ENCODE data around the gene TAMALIN.

Gene TAMALIN

DNA sequence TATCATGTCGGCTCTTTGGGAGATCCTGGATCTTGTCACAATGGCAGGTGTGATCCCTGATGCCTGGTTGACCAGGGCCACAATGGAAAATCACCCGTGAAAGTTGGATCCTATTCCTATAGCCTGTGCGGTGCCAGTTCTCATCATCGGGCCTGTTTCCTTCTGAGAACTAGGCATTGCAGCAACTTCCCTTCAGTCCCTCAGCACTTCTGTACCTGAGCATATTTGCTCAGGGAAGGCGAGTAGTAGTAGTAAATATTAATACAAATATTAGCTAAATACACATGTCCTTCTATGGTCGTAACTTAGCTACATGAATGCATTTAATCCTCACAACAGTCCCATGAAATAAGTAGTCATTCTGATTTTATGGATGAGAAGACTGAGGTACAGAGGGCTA is 22.1 kb upstream of the TAMALIN start:
- DNase-seq (ENCODE audit: low spot score): no peak

DNA sequence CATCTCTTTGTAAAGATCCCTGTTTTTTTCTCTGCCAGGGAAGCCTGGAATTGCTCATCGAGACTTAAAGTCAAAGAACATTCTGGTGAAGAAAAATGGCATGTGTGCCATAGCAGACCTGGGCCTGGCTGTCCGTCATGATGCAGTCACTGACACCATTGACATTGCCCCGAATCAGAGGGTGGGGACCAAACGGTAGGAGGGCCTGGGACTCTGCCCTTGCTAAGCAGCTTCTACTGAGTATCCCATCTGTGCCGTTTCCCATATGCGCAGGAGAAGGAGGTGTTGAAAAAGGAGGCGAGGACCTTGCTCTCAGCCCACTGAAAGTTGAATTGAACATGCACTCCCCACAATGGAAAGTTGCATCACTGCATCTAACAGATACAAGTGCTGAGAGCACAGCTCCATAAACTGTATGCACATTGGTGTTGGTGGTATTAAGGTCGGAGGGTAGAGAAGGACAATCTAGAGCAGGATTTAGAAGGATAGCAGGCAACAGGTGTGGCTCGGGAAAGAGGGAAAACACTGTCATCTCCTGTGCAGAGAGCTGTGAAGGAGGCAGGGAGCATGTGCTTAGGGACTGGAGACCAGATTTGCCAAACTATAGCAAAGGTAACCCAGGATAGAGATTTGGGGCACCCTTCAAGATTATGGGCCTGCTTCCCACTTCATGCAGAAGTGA is 21.5 kb upstream of the TAMALIN start:
- no peak for DNase-seq (ENCODE audit: low spot score)

DNA sequence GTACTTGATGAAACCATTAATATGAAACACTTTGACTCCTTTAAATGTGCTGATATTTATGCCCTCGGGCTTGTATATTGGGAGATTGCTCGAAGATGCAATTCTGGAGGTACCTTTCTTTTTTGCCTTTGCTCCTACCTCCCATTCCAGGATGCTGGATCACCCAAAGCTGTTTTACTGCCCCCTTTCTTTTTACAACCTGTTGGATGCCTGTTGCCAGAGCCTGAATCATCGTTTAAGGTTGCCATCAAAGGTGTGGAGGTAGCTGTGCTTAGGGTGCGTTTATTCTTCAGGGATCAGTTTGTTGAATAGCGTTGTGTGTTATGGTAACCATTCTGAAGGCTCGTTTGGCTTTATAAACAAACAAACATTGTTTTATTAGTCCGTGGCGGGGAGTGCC is 19.9 kb upstream of the TAMALIN start:
- no peak for DNase-seq (ENCODE audit: low spot score)

DNA sequence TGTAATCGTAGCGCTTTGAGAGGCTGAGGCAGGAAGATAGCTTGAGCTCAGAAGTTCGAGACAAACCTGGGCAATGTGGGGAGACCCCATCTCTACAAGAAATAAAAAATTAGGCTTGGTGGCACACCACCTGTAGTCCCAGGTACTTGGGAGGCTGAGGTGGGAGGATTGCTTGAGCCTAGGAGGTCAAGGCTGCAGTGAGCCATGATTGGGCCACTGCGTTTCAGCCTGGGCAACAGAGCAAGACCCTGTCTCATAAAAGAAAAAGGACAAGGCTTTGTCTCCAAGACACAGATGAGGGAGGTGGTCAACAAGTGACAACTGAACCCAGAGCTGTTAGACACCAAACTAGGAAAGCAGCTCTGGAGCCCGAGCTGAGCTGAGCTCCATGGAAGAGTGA is 14.5 kb upstream of the TAMALIN start:
- DNase-seq (ENCODE audit: low spot score): no peak

DNA sequence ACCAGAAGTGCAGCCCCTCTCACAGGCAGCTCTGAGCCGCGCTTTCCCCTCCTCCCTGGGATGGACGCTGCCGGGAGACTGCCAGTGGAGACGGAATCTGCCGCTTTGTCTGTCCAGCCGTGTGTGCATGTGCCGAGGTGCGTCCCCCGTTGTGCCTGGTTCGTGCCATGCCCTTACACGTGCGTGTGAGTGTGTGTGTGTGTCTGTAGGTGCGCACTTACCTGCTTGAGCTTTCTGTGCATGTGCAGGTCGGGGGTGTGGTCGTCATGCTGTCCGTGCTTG is 12.3 kb upstream of the TAMALIN start:
- DNase-seq (ENCODE audit: low spot score): no peak

DNA sequence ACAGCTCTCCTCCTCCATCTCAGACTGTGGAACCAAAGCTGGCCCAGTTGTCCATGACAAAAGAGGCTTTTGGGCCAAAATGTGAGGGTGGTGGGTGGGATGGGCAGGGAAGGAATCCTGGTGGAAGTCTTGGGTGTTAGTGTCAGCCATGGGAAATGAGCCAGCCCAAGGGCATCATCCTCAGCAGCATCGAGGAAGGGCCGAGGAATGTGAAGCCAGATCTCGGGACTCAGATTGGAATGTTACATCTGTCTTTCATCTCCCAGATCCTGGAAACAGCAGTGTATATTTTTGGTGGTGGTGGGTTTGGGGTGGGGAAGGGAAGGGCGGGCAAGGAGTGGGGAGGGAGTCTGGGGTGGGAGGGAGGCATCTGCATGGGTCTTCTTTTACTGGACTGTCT is 11.8 kb upstream of the TAMALIN start:
- DNase-seq (ENCODE audit: low spot score): no peak

DNA sequence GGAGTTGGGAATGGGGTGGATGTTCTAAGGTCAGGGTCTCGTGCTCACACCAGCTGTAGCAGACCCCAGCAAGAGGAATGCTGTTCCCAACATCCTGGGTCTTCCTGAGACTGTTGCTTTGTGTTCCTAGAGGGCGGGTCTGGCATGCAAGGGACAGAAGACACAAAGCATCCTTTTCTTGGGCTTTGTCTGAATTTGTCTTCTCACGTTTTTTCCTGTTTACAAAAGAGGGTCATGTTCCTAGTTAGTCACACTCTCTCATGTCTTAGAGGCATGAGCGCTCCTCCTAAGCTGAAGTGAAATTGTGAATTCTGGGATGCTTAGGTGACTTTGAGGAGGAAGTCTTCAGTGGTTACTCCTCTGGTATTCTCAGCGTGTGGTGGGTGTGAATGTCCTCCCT is 9.6 kb upstream of the TAMALIN start:
- no peak for DNase-seq (ENCODE audit: low spot score)

DNA sequence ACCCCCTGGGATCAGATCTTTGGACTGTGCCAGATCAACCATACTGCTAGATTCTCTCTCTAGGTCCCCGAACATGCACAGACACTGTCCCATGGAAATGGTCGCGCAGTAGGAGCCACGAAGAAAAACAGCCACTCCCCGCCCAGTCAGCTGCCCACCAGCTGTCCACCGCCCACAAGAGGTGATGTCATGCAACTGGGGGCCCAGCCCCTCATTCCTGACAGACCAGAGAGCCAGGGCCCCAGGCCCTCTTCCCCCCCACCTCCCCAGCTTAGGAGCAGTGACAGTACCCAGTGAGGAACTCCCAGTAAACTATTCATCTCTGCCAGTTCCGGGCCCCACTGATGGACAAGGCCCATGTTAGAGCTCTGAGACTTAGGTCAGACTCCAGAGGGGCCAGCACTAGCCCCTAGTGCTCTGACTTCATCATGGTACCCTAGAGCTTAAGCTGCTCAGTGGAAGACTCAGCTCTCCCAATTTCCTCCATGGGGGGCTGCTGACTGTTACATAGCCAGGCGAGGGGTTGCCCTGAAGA is 3.7 kb upstream of the TAMALIN start:
- DNase-seq (ENCODE audit: low spot score): no peak

DNA sequence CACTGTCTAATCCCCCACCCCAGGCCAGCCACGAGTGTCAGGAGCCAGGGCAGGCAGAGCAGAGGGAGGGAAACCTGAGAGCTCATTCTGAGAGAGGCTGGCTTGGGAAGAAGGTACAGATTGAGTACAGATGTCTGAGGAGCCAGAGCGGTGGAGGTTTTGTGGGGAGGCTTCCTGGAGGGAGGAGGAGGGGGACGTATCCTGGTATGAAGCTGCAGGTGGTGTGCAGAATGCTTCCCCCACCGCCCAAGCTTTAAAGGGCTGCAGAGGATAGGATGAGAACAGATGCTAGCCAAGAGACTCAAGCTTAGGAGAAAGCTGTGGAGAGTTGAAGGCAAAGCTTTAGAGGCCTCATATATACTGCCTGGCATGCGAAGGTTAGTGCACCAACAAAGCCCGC is 3.2 kb upstream of the TAMALIN start:
- DNase-seq (ENCODE audit: low spot score): no peak

DNA sequence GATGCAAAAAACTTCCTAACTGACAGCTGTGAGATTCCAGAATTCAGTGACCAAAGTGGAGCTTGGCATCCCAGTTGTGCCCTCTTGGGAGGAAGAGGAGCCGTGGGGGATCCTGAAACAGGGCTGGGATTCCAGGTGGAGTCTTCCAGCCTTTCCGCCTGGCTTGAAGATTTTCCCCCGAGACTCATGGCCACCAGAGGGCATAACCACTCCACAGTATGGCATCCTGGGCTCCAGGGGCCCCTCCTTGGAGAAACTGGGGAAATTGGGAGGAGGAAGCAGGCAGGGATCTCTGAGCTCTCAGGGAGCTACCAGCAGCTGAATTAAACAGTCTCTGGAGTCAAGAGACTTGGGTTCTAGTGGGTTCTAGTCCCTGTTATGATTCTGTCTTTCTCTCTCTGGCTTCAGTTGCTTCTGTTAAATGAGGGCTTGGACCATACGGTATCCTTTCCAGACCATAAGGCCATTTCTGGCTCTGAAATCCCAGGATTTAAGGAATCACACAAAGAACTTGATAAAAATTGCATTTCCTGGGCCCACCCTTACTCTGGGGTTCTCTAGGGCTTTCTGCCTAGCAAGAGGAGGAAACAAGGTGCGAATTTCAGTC is 2.6 kb upstream of the TAMALIN start:
- peak; percentile 71 for DNase-seq (ENCODE audit: low spot score)

DNA sequence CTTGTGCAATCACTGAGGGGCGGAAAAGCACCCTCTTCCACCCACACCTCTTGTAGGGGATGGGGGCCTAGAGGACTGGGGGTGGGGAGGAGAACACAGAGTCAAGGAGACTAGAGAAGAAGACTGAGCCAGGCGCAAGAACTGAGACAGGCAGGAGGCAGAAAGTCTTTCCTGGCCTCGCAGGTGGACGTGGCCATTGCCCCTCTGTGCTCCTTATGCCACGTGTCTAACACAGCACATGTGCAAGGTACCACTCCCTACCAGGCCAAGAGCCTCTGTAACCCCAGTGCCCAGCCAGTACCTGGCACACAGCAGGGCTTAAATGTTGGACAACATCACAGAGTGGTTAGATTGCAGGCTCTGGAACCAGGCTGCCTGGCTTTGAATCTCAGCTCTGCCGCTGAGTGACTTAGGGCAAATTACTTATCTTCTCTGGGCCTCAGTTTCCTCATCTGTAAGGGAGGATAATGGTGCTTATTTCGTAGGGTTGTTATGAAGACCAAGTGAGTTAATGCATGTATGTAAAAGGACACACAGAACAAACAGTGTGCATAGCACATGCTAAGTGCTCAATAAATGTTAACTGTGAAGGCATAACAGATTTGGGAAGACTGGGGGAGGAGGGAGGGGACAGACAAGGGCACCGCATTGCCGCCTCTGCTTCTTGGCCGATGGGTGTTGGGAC is 1.4 kb upstream of the TAMALIN start:
- DNase-seq (ENCODE audit: low spot score): no peak

DNA sequence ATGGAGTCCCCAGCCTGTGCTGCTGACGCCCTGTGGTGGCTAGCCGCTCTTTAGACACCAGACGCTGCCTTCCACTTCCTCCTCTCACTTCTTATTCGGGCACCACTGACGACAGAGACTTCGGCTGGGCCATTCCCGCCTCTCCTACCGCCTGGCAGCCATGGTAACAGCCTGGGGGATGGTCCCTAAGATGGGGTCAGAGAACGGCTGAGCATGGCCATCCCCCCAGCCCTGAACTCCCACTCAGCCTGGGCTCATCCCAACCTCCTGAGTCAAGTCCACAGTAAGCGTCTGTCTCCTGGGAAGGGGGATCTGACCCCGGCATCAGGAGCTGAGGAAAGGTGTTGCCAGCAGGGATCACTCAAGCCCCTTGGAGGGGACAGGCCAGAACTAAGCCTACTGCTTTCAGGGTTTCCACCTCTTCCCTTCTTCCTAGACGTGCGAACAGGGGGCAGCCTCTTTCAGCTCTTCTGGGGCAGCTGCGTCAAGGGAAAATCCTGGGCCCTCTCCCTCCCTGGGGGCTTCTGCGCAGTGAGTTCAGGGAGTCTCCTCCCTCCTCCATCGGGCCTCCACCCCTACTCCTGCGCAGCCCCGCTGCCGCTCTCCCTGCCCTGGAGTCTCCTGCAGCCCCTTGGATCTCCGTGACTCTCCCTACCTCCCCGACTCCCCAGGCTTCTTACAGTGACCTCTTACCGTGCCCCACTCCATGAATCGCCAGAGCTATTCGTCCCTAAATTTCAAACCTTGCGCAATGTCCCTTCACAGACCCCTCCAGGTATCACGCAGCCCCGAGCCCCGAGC is 643 bp upstream of the TAMALIN start:
- DNase-seq (ENCODE audit: low spot score): no peak

DNA sequence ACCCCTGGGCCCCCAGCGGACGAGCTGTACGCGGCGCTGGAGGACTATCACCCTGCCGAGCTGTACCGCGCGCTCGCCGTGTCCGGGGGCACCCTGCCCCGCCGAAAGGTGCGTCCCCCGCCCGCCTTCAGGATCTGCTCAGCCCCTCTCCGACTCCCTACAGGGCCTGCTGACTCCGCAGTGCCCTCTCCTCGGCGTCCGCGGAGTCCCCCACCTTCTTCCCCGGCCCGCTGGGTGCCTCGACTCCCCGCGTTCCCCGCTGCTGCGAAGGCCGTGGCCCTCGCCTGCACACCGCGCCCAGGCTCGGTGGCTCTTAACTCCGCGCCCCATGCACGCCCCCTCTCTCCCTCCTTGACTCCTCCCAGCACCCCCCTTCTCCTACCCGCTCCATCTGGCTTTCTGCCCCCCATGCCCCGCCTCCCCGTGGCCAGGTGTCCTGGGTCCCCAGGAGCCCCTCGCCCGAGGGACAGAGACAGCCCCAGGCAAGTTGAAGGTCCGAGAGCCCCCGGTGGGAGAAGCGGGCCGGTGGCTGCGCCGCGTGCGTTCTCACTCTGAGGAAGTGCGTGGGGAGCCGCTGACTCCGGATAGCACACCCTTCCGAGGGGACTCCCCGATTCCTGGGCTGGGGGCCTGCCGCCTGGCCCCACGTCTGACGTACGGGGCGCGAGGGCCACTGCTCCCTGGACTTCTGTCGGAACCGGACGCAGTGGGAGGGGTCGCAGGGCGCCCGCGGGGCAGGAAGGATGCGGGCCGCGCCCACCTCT is 594 bp downstream of the TAMALIN start:
- no peak for DNase-seq (ENCODE audit: low spot score)

DNA sequence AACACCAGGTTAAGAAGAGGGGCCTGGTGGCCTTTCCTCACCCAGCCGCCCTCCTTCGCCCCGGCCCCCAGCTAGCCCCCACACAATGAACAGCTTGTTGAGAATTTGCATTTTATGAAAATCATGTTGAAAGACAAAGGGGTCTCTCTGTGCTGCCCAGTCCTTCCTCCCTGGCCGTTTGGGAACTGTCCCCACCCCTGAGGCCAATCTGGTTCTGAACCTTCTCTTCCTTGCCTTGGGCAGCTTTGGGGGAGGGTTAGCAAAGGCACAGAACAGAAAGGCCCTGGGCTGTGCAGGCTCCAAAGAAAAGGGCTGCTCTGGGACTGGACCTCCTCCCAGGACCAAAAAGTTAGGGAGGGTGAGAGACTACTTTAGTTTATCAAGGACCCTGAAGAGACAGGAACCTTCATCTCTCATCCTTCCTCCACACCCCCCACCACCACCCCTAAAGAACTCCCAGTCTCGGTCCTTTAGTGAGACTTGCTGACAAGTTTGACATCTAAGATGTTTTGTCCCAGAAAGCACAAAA is 1.3 kb downstream of the TAMALIN start:
- DNase-seq (ENCODE audit: low spot score): no peak

DNA sequence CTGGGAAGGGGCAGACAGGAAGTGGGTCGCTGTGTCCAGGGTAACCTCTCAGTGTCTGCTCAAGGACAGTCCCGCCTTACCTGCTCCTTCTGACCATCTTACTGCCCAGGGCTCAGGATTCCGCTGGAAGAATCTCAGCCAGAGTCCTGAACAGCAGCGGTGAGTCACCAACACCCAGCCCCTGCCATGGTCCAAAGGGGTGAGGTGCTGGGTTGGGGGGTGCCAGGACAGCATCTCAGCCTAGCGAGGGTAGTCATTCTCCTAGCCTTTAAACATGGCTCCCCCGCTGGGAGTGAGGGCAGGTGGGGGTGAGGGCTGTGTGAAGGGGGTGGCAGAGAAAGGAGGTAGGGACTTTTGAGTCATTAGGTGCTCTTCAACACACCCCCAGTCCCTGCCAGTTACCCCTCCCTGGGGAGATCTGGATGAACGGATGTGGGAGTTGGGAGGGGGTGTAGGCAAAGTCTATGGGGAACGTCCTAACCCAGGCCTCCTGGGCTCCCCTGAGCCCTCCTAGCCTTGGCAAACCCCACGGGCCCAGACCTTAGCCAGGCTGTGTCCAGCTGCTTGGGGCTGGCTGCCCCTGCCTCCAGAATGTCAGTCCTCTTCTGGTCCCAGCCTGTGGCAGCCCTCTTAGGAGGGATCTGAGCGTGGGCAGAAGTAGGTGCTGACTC is 2.5 kb downstream of the TAMALIN start:
- no peak for DNase-seq (ENCODE audit: low spot score)

DNA sequence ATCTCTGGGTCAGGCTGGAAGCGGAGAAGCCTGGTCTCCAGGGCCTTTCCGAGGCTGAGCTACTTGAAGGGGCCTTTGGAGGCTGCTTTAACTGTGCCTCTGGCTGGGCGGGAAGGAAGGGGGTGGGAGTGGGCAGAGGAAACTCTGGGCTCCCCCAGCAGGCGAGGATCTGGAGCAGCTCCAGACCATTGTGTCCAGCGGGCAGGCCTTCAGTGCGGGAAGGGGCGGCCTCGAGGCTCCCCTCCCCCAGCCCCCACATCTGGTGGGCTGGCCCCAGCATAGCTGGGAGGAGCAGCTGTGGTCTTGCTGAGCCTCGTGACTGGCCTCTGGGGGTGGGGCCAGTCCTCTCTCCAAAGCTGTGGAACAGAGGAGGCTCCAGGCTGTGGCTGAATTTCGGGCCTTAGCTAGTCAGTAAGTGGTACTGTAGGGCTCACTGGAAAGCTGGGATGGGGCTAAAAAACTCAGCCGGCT is 3.4 kb downstream of the TAMALIN start:
- DNase-seq (ENCODE audit: low spot score): peak; percentile 75

DNA sequence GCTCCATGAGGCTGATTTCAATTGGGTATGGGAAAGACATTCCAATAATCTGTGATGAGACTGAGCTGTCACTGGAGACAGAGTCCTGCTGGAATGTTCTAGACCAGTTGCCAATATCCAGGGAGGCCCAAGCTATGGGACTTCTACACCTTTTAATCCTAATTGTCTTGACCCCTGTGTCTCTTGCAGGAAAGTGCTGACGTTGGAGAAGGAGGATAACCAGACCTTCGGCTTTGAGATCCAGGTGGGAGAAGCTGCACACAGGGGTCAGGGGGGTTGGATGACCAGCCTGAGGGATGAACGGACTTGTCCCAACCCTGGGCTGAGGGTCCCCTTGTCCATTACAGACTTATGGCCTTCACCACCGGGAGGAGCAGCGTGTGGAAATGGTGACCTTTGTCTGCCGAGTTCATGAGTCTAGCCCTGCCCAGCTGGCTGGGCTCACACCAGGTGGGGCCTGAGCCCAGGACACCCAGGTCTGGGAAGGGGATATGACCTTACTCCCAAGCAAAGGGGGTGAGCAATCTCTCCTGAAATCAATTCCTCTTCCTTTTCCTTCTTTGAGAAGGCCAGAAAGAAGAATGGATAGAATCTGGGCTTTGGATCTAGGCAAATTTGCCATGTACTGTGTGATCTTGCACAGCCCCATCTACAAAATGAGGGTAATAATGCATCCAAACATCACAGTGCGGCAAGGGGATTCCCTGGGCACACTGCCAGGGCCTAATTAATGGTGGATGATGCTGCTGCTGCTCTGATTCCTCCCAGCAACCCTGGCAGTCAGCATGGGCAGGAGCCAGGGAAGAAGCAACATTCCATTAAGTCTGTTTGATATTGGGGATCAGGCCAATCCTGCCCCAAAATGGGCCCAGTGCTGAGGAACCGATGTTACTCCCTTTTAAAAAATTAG is 4.2 kb downstream of the TAMALIN start:
- DNase-seq (ENCODE audit: low spot score): no peak

DNA sequence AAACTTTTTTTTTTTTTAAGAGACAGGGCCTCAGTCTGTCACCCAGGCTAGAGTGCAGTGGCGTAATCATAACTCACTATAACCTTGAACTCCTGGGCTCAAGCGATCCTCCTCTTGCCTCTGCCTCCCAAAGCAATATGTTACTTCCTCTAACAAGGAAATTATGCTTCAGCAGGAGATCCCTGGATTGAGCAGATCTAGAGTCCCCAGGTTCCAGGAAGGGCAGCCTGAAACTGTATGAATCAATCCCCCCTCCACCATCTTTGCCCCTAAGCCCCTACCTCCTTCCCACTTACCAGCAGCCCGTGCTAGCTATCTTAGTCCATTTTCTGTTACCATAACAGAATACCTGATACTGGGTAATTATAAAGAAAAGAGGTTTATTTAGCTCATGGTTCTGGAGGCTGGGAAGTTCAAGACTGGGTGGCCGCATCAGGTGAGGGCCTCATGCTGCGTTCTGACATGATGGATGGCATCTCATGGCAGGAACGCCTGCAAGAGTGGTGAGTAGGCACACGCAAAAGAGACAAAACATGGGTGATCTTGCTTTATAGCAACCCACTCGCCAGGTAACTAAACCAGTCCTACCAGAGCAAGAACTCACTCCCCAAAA is 5.0 kb downstream of the TAMALIN start:
- DNase-seq (ENCODE audit: low spot score): no peak

DNA sequence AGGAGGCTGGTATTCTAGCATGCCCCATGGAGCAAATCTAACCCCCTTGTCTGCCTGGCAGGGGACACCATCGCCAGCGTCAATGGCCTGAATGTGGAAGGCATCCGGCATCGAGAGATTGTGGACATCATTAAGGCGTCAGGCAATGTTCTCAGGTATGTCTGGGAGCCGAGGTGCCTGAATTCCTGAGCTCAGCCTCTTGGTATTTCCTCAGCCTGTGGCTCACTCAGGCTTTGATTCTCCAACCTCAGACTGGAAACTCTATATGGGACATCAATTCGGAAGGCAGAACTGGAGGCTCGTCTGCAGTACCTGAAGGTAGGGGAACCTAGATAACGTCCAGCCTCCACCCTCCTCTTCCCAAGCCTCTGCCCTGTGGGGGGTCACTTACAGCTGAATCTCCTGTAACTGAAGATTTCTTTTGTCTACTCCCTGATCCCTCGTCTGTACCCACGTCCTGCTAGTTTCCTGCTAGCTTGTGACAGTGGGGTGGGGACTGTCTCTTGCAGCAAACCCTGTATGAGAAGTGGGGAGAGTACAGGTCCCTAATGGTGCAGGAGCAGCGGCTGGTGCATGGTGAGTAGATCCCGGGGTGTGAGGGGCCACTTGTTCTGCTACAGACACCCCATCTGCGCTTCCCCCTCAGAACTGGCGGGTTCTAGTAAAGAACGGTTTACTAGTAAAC is 7.0 kb downstream of the TAMALIN start:
- no peak for DNase-seq (ENCODE audit: low spot score)
